Lung microvascular endothelial cell (primary cell): ENCODE results near the gene PTF1A. TPM values are rescaled to one million over a fixed set of nuclear protein-coding genes. Genes with fewer than 3 reads are reported as not detected.

Source experiments
- DNase-seq, 2 donors: peaks; one replicate each; pipeline versions ENCODE4 v3.0.0 to v3.0.0-alpha.2; 2010; ENCODE audit warnings: low read depth in 2 of 2
- total RNA-seq: library from RNA; depleted of rRNA; stranded (reverse); fragments of >200 nt; gene quantifications from 2 replicates; pipeline ENCODE4 v1.2.1, GENCODE V29; 2014

Gene PTF1A
- total RNA-seq, 1 donor from 2014 or later, result not detected

DNA sequence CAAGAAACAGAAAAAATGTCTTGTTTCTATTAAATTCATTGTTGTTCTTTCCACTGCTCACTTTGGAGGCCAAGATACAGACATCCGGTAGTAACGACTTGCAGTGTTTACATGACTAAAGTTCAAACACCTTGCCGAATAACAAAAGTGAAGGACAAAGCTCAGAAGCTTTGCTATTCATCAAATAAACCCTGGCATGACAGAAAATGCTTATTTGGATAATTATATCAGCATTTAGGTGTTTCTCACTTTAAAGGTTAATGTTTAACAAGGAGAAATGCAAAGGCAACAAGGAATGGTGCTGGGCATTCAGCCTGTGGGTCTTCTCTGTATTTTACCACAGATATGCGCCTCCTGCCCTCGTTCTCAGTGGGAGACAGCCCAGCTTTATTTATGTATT, 5.4 kb upstream of the PTF1A start:
- no peak for DNase-seq

DNA sequence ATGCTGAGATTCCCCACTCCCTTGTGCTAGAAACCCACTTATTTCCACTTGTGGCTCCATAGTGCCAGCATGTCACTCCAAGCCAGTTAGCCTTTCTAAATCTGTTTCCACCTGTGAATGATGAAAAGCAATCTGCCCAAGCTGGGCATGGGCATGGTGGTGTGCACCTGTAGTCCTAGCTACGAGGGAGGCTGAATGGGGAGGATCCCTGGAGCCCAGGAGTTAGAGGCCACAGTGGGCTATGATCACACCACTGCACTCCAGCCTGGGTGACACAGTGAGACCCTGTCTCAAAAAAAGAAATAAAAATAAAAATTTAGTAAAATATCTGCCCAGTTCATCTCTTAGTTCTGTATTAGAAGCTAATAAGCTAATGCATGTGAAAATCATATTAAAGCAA, 5.0 kb upstream of the PTF1A start:
- DNase-seq, result no peak

- DNase-seq, result no peak
These were observed 3.1 kb upstream of the PTF1A start for GRCh38 chr10:23189024-23189423.

- no peak for DNase-seq
These were observed 994 bp upstream of the PTF1A start for GRCh38 chr10:23190872-23191763.

DNA sequence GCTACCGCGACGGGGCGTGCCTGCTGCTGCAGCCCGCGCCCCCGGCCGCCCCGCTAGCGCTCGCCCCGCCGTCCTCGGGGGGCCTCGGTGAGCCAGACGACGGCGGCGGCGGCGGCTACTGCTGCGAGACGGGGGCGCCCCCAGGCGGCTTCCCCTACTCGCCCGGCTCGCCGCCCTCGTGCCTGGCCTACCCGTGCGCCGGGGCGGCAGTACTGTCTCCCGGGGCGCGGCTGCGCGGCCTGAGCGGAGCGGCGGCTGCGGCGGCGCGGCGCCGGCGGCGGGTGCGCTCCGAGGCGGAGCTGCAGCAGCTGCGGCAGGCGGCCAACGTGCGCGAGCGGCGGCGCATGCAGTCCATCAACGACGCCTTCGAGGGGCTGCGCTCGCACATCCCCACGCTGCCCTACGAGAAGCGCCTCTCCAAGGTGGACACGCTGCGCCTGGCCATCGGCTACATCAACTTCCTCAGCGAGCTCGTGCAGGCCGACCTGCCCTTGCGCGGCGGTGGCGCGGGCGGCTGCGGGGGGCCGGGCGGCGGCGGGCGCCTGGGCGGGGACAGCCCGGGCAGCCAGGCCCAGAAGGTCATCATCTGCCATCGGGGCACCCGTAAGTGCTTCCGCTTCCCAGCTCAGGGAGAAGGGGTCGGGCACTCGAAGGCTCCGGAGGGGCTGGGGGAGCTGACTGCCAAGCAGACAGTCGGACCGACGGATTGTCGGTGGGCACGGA, 761 bp downstream of the PTF1A start:
- DNase-seq, result no peak

- DNase-seq, result no peak
These were observed 1.4 kb downstream of the PTF1A start for GRCh38 chr10:23193435-23194074.

GRCh38 chr10:23194471-23194965, 2.4 kb downstream of the PTF1A start:
- DNase-seq, result no peak

- no peak for DNase-seq
These were observed 3.1 kb downstream of the PTF1A start for GRCh38 chr10:23194966-23195845.

GRCh38 chr10:23195846-23196600, 3.9 kb downstream of the PTF1A start:
- DNase-seq, result no peak

- DNase-seq, result no peak
These were observed 4.8 kb downstream of the PTF1A start for GRCh38 chr10:23196915-23197314.

GRCh38 chr10:23197416-23197861, 5.3 kb downstream of the PTF1A start:
- no peak for DNase-seq

GRCh38 chr10:23198610-23198939, 6.5 kb downstream of the PTF1A start:
- DNase-seq, result no peak

DNA sequence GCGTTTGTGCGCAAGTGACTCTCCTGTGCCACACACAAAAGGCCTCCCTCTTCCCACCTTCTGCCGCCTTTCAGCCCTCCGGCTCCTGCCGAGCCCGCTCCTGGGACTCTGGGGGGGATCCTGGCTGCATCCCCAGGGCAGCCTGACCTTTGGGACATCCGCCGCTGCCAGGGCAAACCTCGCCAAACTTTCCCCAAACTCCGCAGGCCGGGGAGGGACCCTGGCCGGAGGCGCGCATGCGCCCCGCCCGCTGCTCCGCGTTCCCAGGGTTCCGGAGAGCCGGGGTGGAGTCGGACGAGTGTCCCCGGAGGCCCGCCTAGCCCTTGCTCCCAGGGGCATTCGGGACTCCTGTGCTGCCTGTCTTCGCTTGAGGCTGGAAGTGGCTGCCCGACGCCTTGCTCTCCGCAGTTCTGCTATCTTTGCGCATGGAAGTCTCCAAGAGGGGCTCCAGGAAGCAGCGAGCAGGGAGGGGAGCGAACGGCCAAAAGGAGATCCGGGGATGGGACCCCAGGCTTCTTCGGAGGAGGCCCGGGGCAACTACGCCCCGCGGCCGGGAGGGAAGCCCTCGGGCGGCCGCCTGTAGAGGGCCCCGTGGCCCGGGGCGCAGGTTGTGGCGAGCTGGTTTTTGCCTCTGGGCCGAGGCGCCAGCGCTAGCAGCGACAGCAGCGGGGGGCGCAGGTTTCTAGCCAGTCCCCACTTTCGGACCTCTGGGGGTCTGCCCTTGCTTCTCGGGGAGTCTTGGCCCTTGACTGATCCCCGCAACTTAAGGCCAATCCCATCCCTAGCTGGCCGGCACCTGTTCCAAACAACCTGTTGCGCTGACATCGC, 7.0 kb downstream of the PTF1A start:
- DNase-seq, result no peak

DNA sequence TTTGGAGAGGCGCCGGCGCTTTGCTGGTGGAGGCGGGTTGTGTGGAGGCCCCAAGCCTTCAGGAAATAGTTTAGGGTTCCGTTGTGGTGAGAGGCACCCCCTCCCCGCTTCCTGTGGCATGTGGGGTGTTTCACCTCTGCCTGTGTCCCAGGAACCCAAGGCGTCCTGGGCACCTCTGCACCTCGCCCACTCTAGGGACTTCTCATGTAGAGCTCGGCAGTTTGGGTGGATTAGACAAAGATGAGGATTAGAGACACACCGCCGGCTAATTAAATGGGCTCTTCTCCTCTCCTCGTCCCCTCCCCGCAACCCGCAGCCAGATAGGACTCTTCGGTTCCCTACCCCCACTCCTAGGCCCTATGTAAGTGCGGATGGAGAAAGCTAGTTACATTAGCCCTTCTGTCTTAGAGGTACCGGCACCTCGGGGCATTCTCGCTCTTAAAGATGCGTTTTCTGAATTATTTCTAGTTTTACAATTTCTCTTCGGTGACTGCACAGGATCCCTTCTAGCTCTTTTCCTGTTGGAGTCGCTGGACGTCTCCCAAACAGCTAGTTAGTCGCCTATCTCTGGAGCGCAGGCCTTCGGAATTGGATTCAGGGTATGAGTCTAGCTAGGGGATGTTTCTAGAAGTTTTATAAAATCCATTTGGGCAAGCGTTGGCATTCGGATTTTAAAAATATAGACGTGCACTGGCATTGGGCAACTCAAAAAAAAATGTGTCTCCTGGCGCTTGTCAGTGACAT, 7.8 kb downstream of the PTF1A start:
- no peak for DNase-seq

DNA sequence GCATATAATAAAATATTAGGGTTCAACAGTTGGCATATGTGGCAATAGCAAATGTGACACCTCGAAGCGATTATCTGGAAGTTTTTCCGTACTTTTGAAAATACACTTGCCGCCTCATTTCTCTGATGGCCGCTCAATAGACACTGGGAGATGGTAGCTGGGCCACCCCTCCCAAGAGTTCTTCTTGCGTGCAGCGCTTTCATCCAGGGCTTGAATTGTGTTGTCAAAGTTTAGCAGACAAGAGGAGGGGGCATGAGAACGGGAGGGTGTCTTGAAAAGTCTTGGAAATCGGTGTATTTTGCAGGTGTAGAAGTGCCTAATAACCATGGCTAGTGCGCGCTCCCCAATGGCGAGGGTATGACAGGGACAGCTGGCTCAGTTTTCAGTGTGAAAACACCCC, 8.5 kb downstream of the PTF1A start:
- no peak for DNase-seq

- no peak for DNase-seq
These were observed 9.0 kb downstream of the PTF1A start for GRCh38 chr10:23200997-23201652.

- no peak for DNase-seq
These were observed 9.7 kb downstream of the PTF1A start for GRCh38 chr10:23201837-23202236.

DNA sequence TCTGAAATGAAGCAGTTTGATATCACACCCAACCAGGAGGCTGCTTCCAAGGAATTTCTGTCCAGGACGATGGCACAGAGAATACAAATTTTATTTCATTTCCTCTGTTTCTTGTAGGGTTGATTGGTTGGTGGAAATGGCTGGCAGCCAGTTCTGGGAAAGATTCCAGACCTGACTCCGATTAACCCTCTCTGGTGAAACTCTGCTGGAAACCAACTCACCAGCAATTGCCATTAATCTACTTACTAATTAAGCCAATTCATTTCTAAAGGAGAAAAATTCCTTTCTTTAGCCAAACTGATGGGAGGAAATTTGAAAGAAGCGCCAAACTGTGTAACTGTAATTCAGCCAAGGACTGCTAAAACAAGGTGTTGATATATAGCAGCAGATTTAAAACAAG, 10.7 kb downstream of the PTF1A start:
- DNase-seq, result no peak
